GM21447 (cell line): ENCODE results near the gene DTD1.

Experiments used
- ATAC-seq: cut with Tn5 transposase; IDR thresholded peaks from one replicate; pipeline ENCODE4 v1.9.1; 2021; ENCODE audit not compliant: unreplicated experiment

Gene DTD1, protein sequence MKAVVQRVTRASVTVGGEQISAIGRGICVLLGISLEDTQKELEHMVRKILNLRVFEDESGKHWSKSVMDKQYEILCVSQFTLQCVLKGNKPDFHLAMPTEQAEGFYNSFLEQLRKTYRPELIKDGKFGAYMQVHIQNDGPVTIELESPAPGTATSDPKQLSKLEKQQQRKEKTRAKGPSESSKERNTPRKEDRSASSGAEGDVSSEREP

DNA sequence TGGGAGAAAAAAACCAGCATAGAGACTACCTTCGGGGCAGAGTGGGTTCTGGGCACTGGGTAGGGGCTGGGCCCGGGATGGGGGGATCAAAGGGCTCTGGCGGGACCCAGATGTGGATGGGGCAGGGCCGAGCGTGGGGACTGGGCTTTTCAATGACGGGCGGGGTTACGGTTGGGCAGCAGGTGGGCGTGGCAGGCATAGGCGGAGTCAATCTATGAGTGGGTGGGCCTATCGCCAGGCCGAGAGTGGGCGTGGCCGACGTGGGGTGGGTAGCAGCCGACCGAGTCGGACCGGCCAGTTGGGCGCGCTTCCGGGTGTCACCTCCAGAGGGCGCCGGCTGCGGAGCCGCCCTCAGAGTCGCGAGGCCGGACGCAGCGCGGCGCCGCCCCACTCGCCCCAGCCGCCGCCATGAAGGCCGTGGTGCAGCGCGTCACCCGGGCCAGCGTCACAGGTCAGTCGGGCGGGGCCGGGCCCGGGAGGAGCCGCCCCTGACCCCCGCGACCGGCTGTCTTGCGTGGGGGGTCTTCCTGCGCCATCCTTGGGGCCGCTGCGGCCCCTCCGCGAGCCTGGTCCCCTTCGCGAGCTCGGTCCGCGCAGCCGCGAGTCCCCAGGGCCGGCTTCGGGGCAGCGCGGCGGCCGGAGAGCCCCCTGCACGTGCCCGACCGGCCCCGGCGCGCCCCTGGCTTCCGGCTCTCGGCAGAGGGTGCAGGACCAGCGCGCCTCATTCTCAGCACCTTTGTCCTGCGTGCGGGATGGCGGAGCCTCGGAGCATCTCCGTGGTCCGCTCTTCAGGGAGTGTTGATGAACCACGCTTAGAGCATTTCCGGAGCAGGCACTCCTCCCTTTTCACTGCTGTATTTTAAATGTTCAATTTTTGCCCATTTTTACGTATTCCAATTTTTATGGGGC lies at the start of gene DTD1:
DTD1 (plus strand) TSS at position 390 of the 909 bp plus-strand sequence; CDS start at position 409, 19 bp downstream.
- ATAC-seq, result peak; percentile 97

DNA sequence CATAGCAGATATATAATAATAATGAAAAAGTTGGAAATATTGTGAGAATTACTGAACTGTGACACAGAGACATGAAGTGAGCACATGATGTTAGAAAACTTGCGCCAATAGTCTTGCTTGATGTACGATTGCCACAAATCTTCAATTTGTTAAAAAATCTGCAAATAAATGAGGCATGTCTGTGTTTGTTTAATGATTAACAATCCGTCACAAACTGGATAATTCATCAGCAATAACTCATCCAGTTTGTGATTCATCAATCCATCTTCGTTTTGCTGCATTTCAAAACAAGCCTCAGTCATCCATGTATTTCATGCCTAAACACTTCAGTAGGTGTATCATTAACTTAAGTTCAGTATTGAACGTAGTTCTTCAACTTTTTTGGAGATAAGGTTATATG lies 46.1 kb upstream of the DTD1 start:
- no peak for ATAC-seq

DNA sequence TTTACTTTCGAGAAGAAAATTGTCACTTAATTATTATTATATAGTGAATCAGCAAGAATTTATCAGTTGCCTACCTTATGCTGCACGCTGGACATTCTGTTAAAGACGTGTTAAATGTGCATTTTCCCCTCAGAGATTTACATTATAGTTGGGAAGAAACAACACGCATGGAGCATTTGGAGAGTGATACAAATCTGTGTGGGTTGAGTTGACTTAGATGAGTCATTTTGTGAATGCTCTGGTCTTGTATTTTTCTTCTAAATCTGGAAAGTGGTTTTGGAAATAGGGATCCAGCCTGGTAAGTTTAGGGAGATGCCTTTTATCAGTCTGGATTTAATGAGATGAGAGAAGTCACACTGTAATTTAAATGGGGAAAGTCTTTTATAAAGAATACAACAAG lies 44.6 kb upstream of the DTD1 start:
- ATAC-seq, result no peak

DNA sequence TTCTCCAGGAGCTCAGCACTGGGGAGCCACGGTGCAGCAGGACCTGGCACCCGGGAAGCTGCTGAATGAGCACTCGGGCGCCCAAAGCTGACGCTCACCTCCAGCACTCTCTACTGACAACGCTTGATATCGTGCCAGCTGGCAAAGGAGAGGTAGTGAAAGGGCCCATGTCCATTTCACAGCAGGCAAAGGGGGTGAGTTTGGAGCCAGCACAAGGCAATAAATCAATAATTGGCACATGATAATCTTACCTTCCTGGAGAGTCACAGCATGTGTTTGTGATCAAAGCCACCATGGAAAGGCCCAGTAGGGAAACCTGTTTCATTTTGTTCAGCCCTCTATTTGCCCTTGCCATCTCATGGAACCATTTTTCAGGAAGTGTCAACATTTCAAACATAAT lies 43.9 kb upstream of the DTD1 start:
- no peak for ATAC-seq

DNA sequence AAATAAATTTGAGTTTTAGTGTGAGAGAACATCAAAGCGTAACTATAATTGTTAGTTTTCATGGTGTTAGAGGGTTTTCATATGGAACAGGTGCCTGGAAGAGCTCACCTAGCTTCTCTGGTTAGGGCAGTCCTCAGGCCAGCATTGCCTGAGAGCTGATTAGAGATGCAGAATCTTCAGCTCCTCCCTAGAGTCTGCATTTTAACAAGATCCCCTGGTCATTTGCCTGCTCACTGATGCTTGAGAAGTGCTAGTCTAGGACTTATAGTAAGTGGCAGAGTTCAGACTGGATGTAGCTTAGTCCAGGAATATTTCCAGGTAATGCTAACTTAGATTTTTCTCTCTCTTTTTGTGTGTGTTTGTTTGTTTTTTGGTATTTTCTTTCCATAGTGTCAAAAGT lies 42.3 kb upstream of the DTD1 start:
- ATAC-seq, result no peak

DNA sequence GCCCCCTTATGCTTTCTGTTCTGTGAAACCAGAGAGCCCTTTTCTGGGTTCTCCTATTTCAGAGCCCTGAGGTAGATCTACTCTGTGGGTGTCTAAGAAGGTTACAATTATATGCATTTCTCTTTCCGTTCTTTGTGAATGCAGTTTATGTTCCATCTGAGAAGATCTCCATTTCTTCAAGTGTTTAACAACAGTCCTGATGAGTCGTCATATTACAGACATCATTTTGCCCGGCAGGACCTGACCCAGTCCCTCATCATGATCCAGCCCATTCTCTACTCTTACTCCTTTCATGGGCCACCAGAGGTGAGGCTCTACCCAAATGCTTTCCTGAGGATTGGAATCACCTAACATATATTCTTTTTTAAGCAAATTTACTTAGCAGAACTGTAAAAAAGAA lies 39.4 kb upstream of the DTD1 start:
- ATAC-seq, result no peak

DNA sequence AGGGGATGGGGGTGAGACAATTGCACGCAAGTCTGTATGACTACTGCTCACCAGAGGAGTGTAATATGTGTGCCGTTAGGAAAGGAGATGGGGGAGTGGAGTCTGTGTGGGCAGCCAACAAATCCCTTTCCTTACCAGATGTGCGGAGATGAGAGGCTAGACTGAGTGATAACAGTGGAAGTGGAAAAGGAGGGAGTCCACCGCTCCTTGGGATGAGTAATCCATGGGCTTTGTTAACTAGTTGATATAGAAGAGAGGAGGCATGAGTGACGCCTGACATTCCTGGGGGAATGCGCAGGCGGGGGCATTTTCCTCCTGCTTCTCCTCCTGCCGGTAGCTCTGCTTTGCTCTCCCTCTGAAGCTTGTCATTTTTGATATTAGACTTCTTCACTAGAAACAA lies 34.1 kb upstream of the DTD1 start:
- ATAC-seq, result no peak

DNA sequence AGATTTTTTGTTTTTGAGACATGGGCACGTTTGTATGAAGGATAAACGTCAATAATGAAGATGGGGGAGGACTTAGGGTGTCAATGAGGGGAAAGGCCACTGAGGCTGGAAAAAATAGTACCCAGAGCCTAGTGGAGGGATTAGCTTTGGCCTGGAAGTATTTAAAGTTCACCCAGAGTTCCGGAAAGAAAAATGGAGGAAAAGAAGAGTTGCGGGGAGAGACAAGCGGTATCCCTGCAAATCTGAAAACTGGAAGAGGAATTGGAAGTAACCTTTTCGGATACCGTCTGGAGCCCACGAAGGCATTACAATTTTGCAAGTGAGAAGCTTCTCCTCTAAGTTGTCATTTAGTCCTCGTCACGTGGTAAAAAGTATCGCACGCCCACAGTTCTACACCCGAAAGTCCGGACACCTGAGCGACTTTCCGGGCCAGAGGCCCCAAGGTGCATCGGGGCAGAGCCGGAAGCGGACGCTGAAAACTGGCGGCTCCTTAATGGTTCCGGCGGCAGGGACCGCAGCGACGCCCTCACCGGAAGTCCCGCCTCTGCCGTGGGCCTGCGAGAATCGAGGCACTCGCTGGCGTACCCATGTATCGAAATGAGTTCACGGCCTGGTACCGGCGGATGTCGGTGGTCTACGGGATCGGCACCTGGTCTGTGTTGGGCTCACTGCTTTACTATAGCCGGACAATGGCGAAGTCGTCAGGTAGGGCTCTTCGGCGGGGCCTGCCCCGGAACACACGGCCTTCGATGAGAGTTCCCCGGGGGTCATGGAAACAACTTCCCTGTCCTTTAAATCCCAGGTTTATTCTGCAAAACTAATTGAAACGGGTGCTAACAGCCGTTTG lies 20.7 kb upstream of the DTD1 start, which contains the start of gene SMIM26:
SMIM26 (plus strand) TSS at position 541 of the 847 bp plus-strand sequence; CDS start at position 588, 47 bp downstream.
- peak; percentile 98 for ATAC-seq

DNA sequence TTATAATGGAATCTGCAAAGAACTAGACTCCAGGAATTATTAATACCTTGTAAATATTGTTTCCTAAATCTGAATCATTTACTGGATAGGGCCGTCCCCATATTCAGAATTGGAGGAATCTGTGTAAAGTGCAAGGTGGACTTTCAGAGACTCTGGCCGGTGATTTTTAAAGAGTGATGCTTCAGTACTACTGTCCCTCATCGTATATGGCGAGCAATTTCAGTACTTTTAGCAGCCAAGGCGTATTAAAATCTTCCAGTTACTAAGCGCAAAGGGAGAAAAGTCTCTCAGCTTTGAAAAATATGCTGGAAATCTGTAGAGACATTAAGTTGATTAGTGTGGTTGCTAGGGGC lies 20.1 kb upstream of the DTD1 start:
- ATAC-seq, result peak; percentile 17

DNA sequence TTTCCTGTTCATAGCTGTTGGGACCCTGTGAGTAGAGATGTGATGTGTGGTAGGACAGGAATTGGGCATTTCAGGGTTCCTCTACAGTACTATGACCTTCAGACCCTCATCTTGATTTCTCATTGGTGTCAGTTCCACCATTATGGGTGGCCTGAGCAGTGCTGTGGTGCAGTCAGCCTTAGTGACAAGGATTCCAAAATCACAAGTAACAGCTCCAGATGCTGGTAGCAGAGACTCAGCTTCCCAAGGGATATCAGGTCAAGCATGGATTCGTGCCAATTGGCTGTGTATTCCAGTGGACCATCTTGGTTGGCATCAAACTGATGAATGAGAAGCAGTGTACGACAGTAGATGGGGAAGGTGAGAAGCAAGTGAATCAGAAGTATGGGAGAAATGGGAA lies 16.8 kb upstream of the DTD1 start:
- ATAC-seq, result no peak

DNA sequence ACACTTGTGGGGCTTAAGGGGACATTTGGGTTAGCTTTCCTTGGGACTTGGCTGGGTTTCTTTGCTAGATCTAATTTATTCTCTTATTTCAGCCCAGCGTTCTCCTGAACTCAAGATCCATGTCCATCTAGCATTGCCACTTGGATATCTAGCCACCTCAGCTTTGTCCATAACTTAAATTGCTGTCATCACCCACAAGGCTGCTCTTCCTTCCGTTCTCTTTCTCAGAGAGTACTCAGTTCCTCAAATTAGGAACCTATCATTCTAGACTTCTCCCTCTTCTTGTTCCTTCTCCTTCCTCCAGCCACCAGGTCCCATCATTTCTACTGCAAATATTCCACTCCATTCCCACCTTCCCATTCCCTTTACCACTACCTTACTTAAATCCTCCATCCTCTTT lies 16.3 kb upstream of the DTD1 start:
- no peak for ATAC-seq

DNA sequence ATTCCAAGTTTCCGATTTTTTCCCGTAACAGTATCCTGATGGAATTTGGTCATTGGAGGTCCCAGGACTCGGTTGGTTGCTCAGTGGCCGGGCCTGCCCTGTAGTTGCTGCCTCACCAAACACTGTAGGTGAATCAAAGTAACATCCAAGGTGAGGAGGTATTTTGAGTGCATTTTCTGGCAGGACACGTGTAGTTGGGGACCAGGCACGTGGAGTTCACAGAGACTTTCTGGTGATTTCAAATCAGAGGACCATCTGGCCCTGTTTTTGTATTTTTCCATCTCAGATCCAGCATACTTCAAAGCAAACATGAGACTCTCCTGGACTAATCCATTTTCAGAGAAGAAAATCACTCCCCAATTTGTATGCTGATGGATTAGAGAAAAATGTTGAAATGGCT lies 9.9 kb upstream of the DTD1 start:
- ATAC-seq, result no peak

DNA sequence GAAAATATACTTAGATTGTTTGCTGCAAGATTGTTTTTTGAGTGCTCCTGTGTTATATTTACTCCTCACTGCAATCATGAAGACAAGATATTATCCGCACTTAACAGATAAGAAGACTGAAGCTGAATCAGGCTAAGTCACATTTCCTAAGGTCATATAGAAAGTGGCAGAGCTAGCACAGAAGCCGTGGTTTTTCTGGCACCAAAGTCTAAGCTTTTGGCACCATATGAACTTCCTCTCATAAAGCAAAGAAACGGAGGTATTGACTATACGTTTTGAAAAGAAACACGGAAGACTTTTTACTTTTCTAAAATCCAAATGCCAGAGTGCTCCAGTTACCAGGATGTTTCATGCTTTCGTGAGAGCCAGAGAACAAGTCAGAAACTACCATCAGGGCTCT lies 9.3 kb upstream of the DTD1 start:
- ATAC-seq, result no peak

DNA sequence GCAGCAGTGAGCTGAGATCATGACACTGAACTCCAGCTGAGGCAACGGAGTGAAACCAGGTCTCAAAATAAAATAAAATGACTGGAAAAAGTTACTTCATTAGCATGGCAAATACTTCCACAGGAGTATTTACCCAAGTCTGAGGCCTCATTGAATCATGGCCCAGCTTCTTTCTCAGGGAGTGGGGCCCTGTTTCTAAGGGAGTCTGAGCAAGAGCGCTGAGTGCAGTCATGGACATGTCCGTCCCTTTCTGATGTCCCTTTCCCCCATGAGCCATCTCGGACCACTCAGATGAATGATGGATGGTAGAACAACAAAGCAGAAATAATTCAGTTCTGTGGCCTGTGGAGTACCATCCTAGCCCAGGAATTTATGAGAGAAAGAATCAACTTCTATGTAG lies 7.8 kb upstream of the DTD1 start:
- ATAC-seq, result no peak

DNA sequence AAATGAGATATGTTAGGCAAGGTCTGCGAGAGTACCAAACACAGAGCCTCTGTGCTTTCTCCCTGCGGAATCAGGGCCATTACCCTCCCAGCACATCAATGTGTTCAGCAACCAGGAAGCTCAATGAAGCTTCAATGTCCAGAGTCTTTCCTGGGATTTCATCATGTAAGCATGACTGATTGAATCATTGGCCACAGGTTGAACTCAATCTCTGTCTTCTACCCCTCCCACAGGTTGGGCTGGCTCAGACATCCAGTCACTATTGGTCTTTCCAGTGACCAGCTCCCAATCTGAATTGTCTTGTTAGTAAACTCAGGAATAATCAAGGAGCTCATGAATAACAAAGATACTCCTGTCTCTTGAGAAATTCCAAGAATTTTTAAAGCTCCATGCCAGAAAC lies 2.7 kb upstream of the DTD1 start:
- no peak for ATAC-seq

DNA sequence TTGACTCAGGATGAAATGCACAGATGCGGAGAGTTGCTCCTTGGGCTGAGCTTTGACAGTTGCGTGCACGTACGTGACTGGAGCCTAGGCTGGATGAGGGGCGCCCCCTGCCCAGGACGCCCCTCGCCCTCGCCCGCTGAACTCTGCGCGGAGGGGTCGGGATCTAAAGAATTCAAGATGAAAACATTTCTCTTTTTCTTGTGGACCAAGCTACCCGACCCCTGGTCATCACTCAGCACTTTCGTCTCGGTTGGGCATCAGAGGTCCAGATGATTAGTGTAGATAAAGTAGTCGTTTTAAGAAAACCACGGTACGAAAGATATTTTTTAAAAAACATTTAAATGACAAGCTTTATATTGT lies 700 bp downstream of the DTD1 start:
- ATAC-seq, result peak; percentile 1

DNA sequence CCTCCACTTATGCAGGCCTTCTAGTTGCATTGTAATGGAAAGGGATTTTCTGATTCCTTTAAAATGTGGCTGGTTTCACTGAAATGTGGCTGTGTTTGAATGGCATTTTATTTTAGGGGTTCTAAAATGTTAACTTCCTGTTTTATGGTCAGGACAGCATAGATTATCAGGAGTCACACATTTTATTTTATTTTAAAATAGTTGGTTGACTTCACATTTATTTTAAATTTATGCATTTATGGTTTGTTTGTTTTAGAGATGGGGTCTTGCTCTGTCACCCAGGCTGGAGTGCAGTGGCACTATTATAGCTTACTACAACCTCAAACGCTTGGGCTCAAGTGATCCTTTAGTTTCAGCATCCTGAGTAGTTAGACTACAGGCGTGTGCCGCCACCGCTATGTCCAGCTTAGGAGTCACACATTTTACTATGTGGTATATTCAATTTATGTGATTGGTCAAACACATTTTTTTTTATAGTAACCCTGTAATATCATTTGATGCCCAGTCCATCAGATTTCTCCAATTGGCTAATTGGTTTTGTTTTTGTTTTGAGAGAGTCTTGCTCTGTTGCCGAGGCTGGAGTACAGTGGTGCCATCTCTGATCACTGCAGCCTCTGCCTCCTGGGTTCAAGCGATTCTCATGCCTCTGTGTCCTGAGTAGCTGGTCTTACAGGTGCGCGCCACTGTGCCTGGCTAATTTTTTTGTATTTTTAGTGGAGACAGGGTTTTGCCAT lies 2.3 kb downstream of the DTD1 start:
- ATAC-seq, result no peak

DNA sequence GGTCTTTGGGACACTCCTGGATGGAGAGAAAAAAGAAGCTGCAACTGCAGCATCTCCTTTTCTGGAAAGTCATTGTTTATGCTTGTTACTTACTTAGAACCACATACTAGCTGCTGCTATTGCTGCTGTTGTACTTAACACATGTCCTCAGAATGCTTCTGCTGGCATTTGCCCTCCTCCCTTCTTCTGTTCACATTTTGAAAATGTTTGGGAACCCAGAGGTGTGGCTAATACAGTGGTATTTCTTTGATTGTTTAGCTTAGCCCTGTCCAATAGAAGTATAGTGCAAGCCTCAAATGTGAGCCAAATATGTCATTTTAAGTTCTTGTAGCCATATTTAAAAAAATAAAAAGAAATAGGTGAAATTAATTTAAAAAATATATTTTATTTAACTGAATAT lies 8.4 kb downstream of the DTD1 start:
- no peak for ATAC-seq

DNA sequence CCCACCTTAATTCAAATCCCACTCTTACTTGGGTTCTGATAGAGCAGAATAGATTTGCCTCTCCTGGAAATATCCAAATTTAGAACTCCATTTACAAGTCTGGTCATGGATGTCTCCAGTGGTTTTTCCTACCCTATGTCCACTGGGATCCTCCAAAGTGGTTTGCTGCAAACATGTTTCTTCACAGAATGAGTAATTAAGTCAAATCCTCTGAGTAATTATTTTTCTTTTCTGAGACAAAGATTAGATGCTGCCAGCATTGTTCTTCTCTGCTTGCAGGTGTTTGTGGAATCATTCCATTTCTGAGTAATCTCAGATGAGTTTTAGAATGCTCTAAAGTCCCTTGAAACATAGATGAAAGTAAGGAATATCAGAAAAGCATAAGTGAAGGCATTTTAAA lies 21.9 kb downstream of the DTD1 start:
- ATAC-seq, result no peak

DNA sequence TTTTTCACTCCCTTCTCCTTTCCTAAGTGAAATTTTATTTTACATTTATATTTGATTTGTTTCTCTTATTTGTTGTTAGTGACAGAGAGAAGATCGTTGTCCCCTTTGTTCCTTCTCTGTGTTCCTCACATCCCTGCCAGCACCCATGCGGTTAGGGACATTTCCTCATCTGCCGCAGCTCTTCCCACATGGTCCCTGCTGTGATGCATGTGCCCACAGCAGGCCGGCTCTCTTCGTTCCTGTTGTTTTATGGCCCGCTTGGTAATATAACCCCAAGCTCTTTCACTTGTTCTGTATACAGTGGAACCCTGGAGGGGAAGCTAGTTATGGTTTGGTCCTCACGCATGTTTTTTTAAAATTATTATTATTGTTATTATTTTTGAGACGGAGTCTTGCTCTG lies 23.6 kb downstream of the DTD1 start:
- ATAC-seq, result no peak

DNA sequence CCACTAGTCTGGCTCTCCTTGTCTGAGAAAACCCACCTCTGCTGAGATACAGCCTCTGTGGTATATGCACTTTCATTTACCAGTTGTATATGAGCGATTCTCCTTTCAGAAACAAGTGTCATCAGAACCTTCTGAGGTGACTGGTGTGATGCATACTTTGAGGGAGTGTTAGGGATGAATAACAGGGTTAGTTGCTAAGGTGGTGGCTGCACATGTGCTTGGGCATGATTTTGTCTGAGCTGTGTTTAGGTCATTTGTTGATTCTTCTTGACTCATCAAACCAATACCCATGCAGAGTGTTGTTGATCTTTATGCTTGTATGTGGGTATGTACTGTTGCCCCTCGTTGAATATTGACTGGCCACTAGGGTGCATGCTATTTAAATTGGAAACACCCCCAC lies 25.7 kb downstream of the DTD1 start:
- no peak for ATAC-seq
